Measurements from ENCODE around the gene CHD8. TPM values are rescaled to one million over a fixed set of nuclear protein-coding genes. Genes with fewer than 3 reads are reported as not detected.
"Not testable (repeated sequence)": the region's sequence is repeated elsewhere in the genome, so short reads cannot be mapped to it uniquely, and the experiment has no call there.

Gene CHD8
- total RNA-seq, 1 experiment from 2014 or later, result 42.4 TPM

DNA sequence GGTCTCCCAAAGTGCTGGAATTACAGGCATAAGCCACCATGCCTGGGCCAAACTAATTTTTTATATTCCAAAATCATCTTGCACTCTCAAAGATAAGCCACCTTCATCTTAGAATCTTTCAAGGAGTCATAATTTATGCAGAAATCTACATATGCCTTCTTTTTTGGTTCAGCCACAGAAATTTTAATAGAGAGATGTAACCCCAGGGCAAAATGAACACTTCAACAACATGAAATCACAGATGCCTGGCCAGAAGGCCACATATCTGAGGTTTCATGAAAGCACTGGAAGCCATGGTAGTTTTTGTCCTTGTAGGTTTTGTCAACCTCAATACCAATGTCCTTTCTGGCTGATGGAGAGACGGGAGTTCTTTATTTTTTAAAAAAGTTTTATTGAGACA is 81.9 kb downstream of the CHD8 start:
- no peak for DNase-seq (ENCODE audit: extremely low read depth, low read depth)

DNA sequence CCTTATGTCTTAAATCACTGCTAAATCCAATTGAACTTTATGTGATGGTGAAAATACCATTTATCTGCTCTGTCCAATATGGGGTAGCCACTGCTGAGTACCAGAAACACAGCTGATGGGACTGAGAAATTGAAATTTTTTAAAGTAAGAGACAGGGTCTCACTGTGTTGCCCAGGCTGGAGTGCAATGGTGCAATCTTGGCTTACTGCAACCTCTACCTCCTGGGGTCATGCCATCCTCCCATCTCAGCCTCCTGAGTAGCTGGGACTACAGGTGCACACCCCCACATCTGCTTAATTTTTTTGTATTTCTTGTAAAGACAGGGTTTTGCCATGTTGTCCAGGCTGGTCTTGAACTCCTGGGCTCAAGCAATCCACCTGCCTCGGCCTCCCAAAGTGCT is 83.1 kb downstream of the CHD8 start:
- DNase-seq (ENCODE audit: extremely low read depth, low read depth), result not testable (repeated sequence)

DNA sequence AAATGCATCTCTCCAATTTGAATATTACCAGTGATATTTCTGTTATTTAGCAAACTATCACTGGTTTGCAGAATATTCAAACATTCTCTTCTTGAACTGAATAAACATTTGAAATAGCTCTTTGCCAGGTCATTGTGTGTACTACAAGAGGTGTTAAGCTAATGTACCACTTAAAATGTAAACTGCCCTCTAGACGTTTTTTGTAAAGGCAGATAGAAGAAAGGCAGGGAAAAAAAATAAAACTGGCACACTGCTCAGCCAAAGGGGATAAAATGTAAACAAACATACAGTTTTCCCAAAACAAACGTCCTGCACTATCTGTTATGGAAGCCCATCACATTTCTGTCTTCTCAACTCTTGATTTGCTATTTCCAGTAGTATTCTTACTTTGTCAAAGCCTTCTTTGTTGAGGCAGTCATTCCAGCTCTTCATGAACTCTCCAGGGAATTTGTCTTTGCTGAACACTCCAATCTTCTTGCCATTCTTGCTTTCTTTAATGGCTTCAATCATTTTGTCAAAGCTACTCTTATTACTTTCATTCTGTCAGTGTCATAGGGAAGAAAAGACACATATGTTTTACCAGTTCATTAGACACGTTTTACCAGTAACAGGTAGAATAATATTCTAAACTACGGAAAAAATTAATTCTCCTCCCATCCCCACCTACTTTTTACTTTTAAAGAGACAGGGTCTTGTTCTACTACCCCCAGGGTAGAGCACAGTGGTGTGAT is 85.8 kb downstream of the CHD8 start:
- DNase-seq (ENCODE audit: extremely low read depth, low read depth), result no peak

DNA sequence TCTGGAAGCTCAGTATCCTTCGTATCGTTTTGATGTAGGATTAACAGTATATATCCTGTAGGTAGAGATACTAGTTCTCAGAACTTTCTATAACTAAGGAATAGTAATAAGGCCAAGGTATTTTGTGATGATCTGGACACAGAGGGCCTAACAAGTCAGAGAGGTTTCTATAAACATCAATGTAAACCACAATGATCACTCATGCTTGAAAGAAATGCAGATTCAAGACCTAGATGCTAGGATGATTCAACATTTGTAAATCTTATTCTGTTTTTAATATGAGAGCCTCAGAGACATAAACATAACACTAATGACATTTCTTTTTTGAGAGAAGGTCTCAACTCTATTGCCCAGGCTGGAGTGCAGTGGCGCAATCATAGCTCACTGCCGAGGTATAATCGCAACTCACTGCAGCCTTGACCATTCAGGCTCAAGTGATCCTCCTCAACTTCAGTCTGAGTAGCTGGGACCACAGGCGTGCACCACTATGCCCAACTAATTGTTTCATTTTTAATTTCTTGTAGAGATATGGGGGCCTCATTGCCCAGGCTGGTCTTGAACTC is 88.3 kb downstream of the CHD8 start:
- DNase-seq (ENCODE audit: extremely low read depth, low read depth), result no peak

DNA sequence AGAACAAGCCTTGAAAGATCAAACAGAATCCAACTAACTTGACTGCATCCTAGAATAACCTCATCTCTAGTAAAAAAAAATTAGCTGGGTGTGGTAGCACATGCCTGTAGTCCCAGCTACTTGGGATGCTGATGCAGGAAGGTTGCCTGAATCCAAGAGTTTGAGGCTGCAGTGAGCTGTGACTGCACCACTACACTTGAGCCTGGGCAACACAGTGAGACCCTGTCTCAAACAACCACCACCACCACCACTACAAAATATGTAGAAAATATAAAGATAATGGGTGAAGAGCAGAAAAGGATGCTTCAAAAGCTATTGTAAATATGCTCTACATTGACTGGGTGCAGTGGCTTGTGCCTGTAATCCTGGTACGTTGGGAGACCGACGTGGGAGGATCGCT is 99.4 kb downstream of the CHD8 start:
- no peak for DNase-seq (ENCODE audit: extremely low read depth, low read depth)

DNA sequence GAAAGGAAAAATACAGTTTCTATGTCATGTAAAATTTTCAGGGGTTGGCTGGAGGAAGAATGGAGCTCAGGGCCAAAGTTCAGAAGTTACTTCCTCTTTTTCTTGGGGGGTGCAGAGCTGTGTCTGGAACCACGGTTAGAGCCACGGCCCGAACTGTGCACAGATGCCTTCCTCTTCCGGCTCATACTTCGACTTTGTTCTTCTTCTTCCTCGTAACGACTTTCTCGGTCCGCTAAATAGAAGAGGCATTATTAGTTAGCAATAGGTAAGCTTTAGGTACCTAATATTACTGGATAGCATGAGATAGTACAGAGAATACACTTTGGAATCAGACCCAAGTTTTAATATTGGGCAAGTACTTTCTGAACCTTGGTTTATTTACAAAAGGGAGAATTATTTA is 103.3 kb downstream of the CHD8 start:
- no peak for DNase-seq (ENCODE audit: extremely low read depth, low read depth)

DNA sequence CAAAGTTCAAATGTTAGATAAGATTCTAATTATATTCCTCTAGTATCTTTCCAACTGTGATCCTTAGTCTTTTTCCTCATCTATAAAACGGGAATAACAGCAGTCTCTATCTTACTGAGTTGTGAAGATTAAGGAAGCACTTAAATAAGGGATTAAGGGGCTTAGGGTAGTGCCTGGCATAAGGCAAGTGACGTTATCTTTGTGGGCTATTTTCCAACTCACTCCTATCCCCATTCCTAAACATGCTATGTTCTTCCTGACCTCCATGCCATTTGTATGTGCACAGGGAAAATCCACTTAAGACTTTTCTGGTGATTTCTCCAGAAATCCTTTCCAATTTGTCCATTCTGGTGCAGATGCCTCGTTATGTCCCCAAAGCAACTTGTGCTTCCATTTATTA is 105.4 kb downstream of the CHD8 start:
- no peak for DNase-seq (ENCODE audit: extremely low read depth, low read depth)

DNA sequence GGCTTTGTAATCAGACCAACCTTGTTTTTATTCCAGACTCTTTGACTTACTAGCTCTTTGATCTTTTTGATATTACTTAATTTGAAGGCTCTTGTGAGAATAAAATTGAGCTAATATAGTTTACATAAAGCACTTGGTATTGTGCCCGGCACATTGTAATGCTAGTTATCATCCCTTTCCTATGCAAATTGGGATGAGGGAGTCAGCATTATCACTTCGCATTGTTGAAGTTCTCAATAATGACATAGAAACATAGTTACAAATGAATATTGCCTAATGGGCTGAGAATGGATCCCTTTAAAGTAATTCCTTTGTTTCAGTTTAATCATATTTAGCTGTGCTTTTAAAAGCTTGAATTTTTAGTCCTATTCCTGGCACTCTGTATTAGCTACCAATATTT is 108.7 kb downstream of the CHD8 start:
- DNase-seq (ENCODE audit: extremely low read depth, low read depth), result no peak

DNA sequence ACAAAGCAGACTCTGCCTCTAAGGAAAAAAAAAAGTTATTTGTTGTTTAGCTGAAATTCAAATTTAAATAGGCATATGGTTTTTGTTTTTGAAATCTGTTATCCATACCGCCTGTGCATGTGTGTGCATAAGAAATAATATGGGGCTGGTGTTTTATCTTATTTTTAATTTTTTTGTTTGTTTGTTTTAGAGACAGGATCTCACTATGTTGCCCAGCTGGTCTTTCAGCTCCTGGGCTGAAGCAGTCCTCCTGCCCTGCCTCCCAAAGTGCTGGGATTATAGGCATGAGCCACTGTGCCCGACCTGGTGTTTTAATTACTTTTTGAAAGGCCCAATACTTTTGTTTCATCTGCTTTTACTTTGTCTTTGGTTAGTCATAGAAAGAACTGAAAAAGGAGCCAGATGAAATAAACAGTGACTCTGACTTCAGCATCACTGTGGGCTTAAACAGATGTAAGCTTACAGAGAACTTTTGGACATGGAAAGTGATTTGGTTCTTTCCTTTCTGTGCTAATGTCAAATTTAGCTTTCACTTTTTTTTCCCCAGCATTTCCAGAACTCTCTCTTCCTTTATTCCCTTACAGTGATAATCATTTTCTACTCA is 109.3 kb downstream of the CHD8 start:
- no peak for DNase-seq (ENCODE audit: extremely low read depth, low read depth)

DNA sequence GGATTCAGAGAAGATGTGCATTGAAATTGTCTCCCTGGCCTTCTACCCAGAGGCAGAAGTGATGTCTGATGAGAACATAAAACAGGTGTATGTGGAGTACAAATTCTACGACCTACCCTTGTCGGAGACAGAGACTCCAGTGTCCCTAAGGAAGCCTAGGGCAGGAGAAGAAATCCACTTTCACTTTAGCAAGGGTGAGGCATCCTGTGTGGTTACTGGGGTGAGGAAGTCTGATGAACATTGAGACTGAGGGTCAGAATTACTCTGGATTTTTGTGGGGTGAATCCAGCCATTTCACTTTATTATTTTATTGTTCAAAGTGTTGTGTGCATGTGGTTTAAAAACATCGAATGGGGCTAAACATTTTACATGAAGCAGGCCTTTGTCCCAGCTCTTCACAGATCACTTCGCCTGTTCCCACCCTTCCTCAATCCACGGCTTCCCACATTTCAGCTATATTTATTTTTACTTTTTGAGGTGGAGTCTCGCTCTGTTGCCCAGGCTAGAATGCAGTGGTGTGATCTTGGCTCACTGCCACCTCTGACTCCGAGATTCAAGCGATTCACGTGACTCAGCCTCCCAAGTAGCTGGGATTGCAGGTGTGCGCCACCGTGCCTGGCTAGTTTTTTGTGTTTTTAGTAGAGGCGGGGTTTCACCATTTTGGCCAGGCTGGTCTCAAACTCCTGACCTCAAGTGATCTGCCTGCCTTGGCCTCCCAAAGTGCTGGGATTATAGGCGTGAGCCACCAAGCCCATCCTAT is 112.7 kb downstream of the CHD8 start:
- DNase-seq (ENCODE audit: extremely low read depth, low read depth), result no peak

Small RNAs within 50 kb of the gene (small RNA-seq; reads per million reads assigned to genes)
- 0 reads per million in 2 experiments for gene RN7SL650P
- gene SNORD8, result 583 to 1,455 reads per million in 2 experiments
- 7.2 to 12.3 reads per million in 2 experiments for gene SNORD9

Other genes with a start within 250 kb of the CHD8 start
- 1,048 and 1,119 TPM in 2 replicates for gene HNRNPC, start 186.7 kb downstream of the CHD8 start, total RNA-seq (2014; rRNA removed; shearing (Covaris generic))
- gene RPGRIP1, start 176.0 kb downstream of the CHD8 start, total RNA-seq (2014; rRNA removed; shearing (Covaris generic)), result 0.05 TPM in 1 of 2 replicates, not detected in the other
- gene SUPT16H, start 72.1 kb downstream of the CHD8 start, total RNA-seq (2014; rRNA removed; shearing (Covaris generic)), result 119 and 127 TPM in 2 replicates
- gene RAB2B, start 20.8 kb upstream of the CHD8 start, total RNA-seq (2014; rRNA removed; shearing (Covaris generic)), result 28.2 and 33.3 TPM in 2 replicates
- gene TOX4, start 21.1 kb upstream of the CHD8 start, total RNA-seq (2014; rRNA removed; shearing (Covaris generic)), result 24.7 and 26.8 TPM in 2 replicates
- 65.8 and 72.2 TPM in 2 replicates for gene METTL3, start 55.2 kb upstream of the CHD8 start, total RNA-seq (2014; rRNA removed; shearing (Covaris generic))
- 0.66 and 0.67 TPM in 2 replicates for gene SALL2, start 70.2 kb upstream of the CHD8 start, total RNA-seq (2014; rRNA removed; shearing (Covaris generic))
- not detected in 2 replicates for gene OR10G3, start 124.0 kb upstream of the CHD8 start, total RNA-seq (2014; rRNA removed; shearing (Covaris generic))
- gene OR10G2, start 178.8 kb upstream of the CHD8 start, total RNA-seq (2014; rRNA removed; shearing (Covaris generic)), result not detected in 2 replicates
- gene OR4E2, start 197.7 kb upstream of the CHD8 start, total RNA-seq (2014; rRNA removed; shearing (Covaris generic)), result not detected in 2 replicates
- not detected in 2 replicates for gene OR4E1, start 217.7 kb upstream of the CHD8 start, total RNA-seq (2014; rRNA removed; shearing (Covaris generic))